PFSK-1 (cell line): ENCODE measurements around the gene HMX1.

ENCODE experiments used
- POLR2AphosphoS5 ChIP-seq: IDR thresholded peaks from 2 replicates; pipeline ENCODE4 v1.6.1; 2012; ENCODE audit warnings: low read depth, mild to moderate bottlenecking, control low read depth, low read length, moderate library complexity
- TF ChIP-seq, protein P1 (sequence below), 2 experiments: IDR thresholded peaks; 2 replicates each; pipeline versions ENCODE4 v1.6.1 to v1.8.0; 2011 to 2012; ENCODE audit warnings: low read depth in 2 of 2, low read length in 2 of 2, control low read depth in 1 of 2, inconsistent platforms in 1 of 2, mild to moderate bottlenecking in 1 of 2, moderate library complexity in 1 of 2; ENCODE audit not compliant: insufficient read depth in 1 of 2

- no peak for TF ChIP-seq POLR2AphosphoS5
- TF ChIP-seq, protein P1, sequence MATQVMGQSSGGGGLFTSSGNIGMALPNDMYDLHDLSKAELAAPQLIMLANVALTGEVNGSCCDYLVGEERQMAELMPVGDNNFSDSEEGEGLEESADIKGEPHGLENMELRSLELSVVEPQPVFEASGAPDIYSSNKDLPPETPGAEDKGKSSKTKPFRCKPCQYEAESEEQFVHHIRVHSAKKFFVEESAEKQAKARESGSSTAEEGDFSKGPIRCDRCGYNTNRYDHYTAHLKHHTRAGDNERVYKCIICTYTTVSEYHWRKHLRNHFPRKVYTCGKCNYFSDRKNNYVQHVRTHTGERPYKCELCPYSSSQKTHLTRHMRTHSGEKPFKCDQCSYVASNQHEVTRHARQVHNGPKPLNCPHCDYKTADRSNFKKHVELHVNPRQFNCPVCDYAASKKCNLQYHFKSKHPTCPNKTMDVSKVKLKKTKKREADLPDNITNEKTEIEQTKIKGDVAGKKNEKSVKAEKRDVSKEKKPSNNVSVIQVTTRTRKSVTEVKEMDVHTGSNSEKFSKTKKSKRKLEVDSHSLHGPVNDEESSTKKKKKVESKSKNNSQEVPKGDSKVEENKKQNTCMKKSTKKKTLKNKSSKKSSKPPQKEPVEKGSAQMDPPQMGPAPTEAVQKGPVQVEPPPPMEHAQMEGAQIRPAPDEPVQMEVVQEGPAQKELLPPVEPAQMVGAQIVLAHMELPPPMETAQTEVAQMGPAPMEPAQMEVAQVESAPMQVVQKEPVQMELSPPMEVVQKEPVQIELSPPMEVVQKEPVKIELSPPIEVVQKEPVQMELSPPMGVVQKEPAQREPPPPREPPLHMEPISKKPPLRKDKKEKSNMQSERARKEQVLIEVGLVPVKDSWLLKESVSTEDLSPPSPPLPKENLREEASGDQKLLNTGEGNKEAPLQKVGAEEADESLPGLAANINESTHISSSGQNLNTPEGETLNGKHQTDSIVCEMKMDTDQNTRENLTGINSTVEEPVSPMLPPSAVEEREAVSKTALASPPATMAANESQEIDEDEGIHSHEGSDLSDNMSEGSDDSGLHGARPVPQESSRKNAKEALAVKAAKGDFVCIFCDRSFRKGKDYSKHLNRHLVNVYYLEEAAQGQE (IDR thresholded peaks at IDR 0.05; ENCODE audit: insufficient read depth in 1 of 2, low read depth in 2 of 2, low read length in 2 of 2): no peak
Observed at GRCh38 chr4:8868321-8869001, 3.2 kb downstream of the HMX1 start.
